HepG2 (cell line): ENCODE measurements around the gene OR5AL1. TPM values are rescaled to one million over a fixed set of nuclear protein-coding genes. Genes with fewer than 3 reads are reported as not detected.

ENCODE experiments used
- ATAC-seq: fragments of 200-7000 bp; cut with Tn5 transposase; 3 replicates; pipeline ENCODE4 v1.9.1; 2020; ENCODE audit warnings: mild to moderate bottlenecking, moderate library complexity
- BruUV-seq: library from RNA; stranded (reverse); fragments of 400-500 nt; replicated peaks from 2 replicates; lab custom pipeline; 2021; lab: Mats Ljungman, UMichigan
- CTCF ChIA-PET: fragments of 300-600 bp; formaldehyde crosslinking; extraction: SDS; loops from one replicate; lab custom pipeline; 2021; ENCODE audit warnings: low total read pairs, inconsistent platforms, low intra/inter-chr PET ratio; lab: Yijun Ruan, JAX
- POLR2A ChIA-PET: fragments of 350-600 bp; sonication (Branson Sonifier 250); formaldehyde crosslinking; loops from one replicate; lab custom pipeline; 2020; ENCODE audit warnings: antibody characterized with exemption, inconsistent platforms; lab: Yijun Ruan, JAX
- DNase-seq: peaks from one replicate; pipeline ENCODE4 v3.0.0-alpha.2; 2015; ENCODE audit warnings: low spot score
- FAIRE-seq: peaks from 3 replicates; lab custom pipeline; 2011; peaks lifted over from hg19 to GRCh38; lab: Jason Lieb, UNC
- H2AFZ ChIP-seq: one replicate; pipeline ENCODE4 v1.6.1; 2011; ENCODE audit warnings: low read length, inconsistent platforms
- H3K27ac ChIP-seq: fragments of 300-600 bp; 3 replicates; pipeline ENCODE4 v1.8.0; 2011; ENCODE audit warnings: mixed run types, mild to moderate bottlenecking, mixed read lengths, low read length, inconsistent platforms; ENCODE audit not compliant: insufficient read depth; ENCODE audit errors: extremely low read length
- H3K27me3 ChIP-seq, 2 experiments: fragments of 200-600 bp in 1 of 2; 2 replicates in 1 of 2; 3 replicates in 1 of 2; pipeline versions ENCODE4 v1.6.0 to v1.8.0; 2011; ENCODE audit warnings: low read length in 2 of 2, mild to moderate bottlenecking in 2 of 2, moderate library complexity in 2 of 2, inconsistent platforms in 1 of 2; ENCODE audit not compliant: insufficient read depth in 2 of 2, control insufficient read depth in 1 of 2
- H3K36me3 ChIP-seq, 2 experiments: fragments of 200-600 bp in 1 of 2; replicated peaks in 1 of 2; 2 replicates in 1 of 2; 3 replicates in 1 of 2; pipeline versions ENCODE4 v1.5.1 to v1.8.0; 2011; ENCODE audit warnings: low read length in 2 of 2, inconsistent platforms in 1 of 2; ENCODE audit not compliant: insufficient read depth in 2 of 2, control insufficient read depth in 1 of 2
- H3K4me1 ChIP-seq: 2 replicates; pipeline ENCODE4 v1.5.1; 2012; ENCODE audit warnings: low read length, inconsistent platforms; ENCODE audit not compliant: insufficient read depth
- H3K4me2 ChIP-seq: 2 replicates; pipeline ENCODE4 v1.6.0; 2011; ENCODE audit warnings: low read depth, low read length, inconsistent platforms
- H3K4me3 ChIP-seq, 3 experiments: fragments of 200-600 bp in 1 of 3; sonication (generic), shearing (Covaris generic) in 1 of 3; replicated peaks in 1 of 3; 2 replicates each; pipeline ENCODE4 v1.5.1; 2011 to 2016; ENCODE audit warnings: low read length in 3 of 3, inconsistent platforms in 2 of 3, low read depth in 2 of 3, mild to moderate bottlenecking in 2 of 3, control low read depth in 1 of 3, mixed read lengths in 1 of 3; ENCODE audit not compliant: insufficient read depth in 1 of 3
- H3K79me2 ChIP-seq: one replicate; pipeline ENCODE4 v1.6.1; 2011; ENCODE audit warnings: low read length, inconsistent platforms; ENCODE audit not compliant: insufficient read depth
- H3K9ac ChIP-seq: 2 replicates; pipeline ENCODE4 v1.6.0; 2011; ENCODE audit warnings: mild to moderate bottlenecking, low read depth, low read length, inconsistent platforms; ENCODE audit not compliant: insufficient read depth
- H3K9me3 ChIP-seq: 2 replicates; pipeline ENCODE4 v1.5.1; 2012; ENCODE audit warnings: mild to moderate bottlenecking, low read length
- H4K20me1 ChIP-seq: 2 replicates; pipeline ENCODE4 v1.6.0; 2011; ENCODE audit warnings: inconsistent platforms, mild to moderate bottlenecking, low read length, moderate library complexity; ENCODE audit not compliant: insufficient read depth
- CEBPB ChIP-seq: IDR thresholded peaks from 2 replicates; pipeline ENCODE4 v1.6.1; 2011; ENCODE audit warnings: low read depth, low read length, improper control_type of control experiment, borderline replicate concordance
- HDAC1 ChIP-seq: sonication (generic); formaldehyde crosslinking; IDR thresholded peaks from 2 replicates; pipeline ENCODE4 v1.5.1; 2020; ENCODE audit warnings: mild to moderate bottlenecking, missing genetic modification reagents
- HMG20B ChIP-seq: conservative IDR thresholded peaks from 2 replicates; pipeline ENCODE4 v1.6.1; 2016; ENCODE audit warnings: missing genetic modification reagents, missing compliant biosample characterization
- MTA3 ChIP-seq: sonication (generic); formaldehyde crosslinking; IDR thresholded peaks from 2 replicates; pipeline ENCODE4 v1.4.0; 2020; ENCODE audit warnings: missing genetic modification reagents
- ZNF275 ChIP-seq: sonication (generic); formaldehyde crosslinking; IDR thresholded peaks from 2 replicates; pipeline ENCODE4 v1.8.0; 2022; ENCODE audit warnings: missing genetic modification reagents, mild to moderate bottlenecking, inconsistent platforms, borderline replicate concordance
- ZNF674 ChIP-seq: sonication (generic); formaldehyde crosslinking; IDR thresholded peaks from 2 replicates; pipeline ENCODE4 v1.5.0; 2020; ENCODE audit warnings: low read depth, mild to moderate bottlenecking, missing genetic modification reagents
- ZSCAN31 ChIP-seq: sonication (generic); formaldehyde crosslinking; IDR thresholded peaks from 2 replicates; pipeline ENCODE4 v1.5.0; 2020; ENCODE audit warnings: low read depth, mild to moderate bottlenecking, missing genetic modification reagents
- WGBS: methylation state at CpG from one replicate; pipeline ENCODE4 v1.1.6; 2017; ENCODE audit warnings: low lambda C conversion rate; 5-methylcytosine and 5-hydroxymethylcytosine counted together
- in situ Hi-C: cut with HindIII; loops from 2 replicates; pipeline ENCODE4 v1.10.0; 2017; ENCODE audit warnings: low pct_unique_long_range_greater_than_20kb; ENCODE audit not compliant: extremely low pct_ligation_motif_present
- intact Hi-C: fragments of 100-400 bp; cut with micrococcal nuclease; formaldehyde crosslinking; loops from one replicate; pipeline ENCODE4 v1.10.0; 2022; ENCODE audit not compliant: unreplicated experiment
- polyA plus RNA-seq, 8 experiments: library from polyadenylated mRNA; depleted of rRNA in 3 of 8; stranded (reverse) in 7 of 8; unstranded in 1 of 8; fragments of >200 nt; fragmentation: Illumina TruSeq in 4 of 8; extraction: Trizol in 4 of 8; gene quantifications; 2 replicates each; pipeline versions ENCODE4 v1.2.1 to v1.2.3, GENCODE V29; 2011 to 2016; ENCODE audit warnings: low read depth in 4 of 8, missing spikeins in 1 of 8, mixed read lengths in 1 of 8; ENCODE audit not compliant: insufficient read depth in 1 of 8
- total RNA-seq, 5 experiments: library from RNA; depleted of rRNA; stranded (reverse); fragments of >200 nt; fragmentation: Illumina TruSeq; extraction: Trizol; gene quantifications; 2 replicates each; pipeline ENCODE4 v1.2.3, GENCODE V29; 2016; ENCODE audit warnings: low read depth in 1 of 5
- TF ChIP-seq, protein P1 (sequence below): sonication (generic); formaldehyde crosslinking; conservative IDR thresholded peaks from 2 replicates; pipeline ENCODE4 v1.4.0; 2020; ENCODE audit warnings: missing genetic modification reagents
- TF ChIP-seq, protein P2 (sequence below): sonication (generic); formaldehyde crosslinking; IDR thresholded peaks from 2 replicates; pipeline ENCODE4 v1.4.0; 2020; ENCODE audit warnings: missing genetic modification reagents, borderline replicate concordance

OR5AL1 gene
- total and polyA plus RNA-seq, 2 of the 13 experiments (the other 11 are each of a cell fraction or from before 2014, with no cell fraction given): not detected

- no peaks in the 10 kb centered on the region for H3K36me3 ChIP-seq
- H3K9ac ChIP-seq: no peak overlapping the region
- no peaks in the 10 kb centered on the region for H4K20me1 ChIP-seq
- ChIA-PET POLR2A (no interaction called here), CTCF (no interaction called here)
- H3K79me2 ChIP-seq: no peaks in the 10 kb centered on the region
- TF ChIP-seq ZNF674 (CRISPR knock-in tag): no peak
- TF ChIP-seq CEBPB: 0 out of 2 replicates have a peak, but pooled peaks have one; percentile 18
- TF ChIP-seq, all 625 proteins: peak for 1
- no peak overlapping the region for H3K4me3 ChIP-seq
- no TSS peak for BruUV-seq
- H2AFZ ChIP-seq: no peak overlapping the region
- DNase-seq (no peak), ATAC-seq (no peak), FAIRE-seq (no peak)
- H3K27me3 ChIP-seq: no peaks in the 10 kb centered on the region
- H3K27ac ChIP-seq: no peak overlapping the region
- WGBS: 3% methylated on average over 2 of the region's 2 CpGs
- H3K9me3 ChIP-seq: peaks cover 47% of the 10 kb centered on the region
- H3K4me1 ChIP-seq: no peaks in the 10 kb centered on the region
- no peak overlapping the region for H3K4me2 ChIP-seq
- intact Hi-C loops (no loop called here), in situ Hi-C loops (no loop called here)
Observed at GRCh38 chr11:56404393-56404792, 8.1 kb upstream of the OR5AL1 start.

DNA sequence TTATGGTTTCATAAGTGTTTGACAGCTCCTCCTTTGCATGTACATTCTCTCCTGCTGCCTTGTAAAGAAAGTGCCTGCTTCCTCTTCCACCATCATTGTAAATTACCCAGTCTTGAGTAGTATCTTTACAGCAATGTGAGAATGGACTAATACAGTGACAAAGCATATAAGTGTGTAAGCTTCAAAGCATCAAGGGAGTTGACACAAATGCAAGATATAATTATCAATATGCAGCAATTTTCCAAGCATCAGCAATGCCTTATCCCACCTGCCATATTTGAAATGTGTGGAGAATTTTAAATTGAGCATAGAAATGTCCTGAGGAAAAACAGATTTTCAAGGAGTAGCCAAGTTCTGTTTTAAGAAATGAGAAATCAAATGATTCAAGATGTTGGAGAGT lies 1.7 kb upstream of the OR5AL1 start:
- Histone ChIP-seq H3K36me3 (no peaks in the 10 kb centered on the region), H3K4me1 (no peaks in the 10 kb centered on the region), H2AFZ (no peak overlapping the region), H3K4me3 (no peak overlapping the region), H3K27ac (no peak overlapping the region), H3K9me3 (peaks cover 63% of the 10 kb centered on the region), H3K27me3 (no peaks in the 10 kb centered on the region), H3K79me2 (no peaks in the 10 kb centered on the region), H3K9ac (no peak overlapping the region), H3K4me2 (no peak overlapping the region)
- DNase-seq: no peak
- POLR2A ChIA-PET: no interaction called here
- no peak for FAIRE-seq
- intact Hi-C loops: no loop called here
- ATAC-seq: no peak
- BruUV-seq: no TSS peak
- TF ChIP-seq HMG20B (no peak), ZSCAN31 (CRISPR knock-in tag) (no peak), MTA3 (CRISPR knock-in tag) (no peak), HDAC1 (CRISPR knock-in tag) (no peak), ZNF275 (no peak)
- TF ChIP-seq, protein P1, sequence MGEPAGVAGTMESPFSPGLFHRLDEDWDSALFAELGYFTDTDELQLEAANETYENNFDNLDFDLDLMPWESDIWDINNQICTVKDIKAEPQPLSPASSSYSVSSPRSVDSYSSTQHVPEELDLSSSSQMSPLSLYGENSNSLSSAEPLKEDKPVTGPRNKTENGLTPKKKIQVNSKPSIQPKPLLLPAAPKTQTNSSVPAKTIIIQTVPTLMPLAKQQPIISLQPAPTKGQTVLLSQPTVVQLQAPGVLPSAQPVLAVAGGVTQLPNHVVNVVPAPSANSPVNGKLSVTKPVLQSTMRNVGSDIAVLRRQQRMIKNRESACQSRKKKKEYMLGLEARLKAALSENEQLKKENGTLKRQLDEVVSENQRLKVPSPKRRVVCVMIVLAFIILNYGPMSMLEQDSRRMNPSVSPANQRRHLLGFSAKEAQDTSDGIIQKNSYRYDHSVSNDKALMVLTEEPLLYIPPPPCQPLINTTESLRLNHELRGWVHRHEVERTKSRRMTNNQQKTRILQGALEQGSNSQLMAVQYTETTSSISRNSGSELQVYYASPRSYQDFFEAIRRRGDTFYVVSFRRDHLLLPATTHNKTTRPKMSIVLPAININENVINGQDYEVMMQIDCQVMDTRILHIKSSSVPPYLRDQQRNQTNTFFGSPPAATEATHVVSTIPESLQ (CRISPR knock-in tag): no peak
- TF ChIP-seq, protein P2, sequence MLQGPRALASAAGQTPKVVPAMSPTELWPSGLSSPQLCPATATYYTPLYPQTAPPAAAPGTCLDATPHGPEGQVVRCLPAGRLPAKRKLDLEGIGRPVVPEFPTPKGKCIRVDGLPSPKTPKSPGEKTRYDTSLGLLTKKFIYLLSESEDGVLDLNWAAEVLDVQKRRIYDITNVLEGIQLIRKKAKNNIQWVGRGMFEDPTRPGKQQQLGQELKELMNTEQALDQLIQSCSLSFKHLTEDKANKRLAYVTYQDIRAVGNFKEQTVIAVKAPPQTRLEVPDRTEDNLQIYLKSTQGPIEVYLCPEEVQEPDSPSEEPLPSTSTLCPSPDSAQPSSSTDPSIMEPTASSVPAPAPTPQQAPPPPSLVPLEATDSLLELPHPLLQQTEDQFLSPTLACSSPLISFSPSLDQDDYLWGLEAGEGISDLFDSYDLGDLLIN (CRISPR knock-in tag): no peak
- TF ChIP-seq, all 625 proteins: peak for 0
- in situ Hi-C loops: no loop called here
- CTCF ChIA-PET: no interaction called here
- H4K20me1 ChIP-seq: no peaks in the 10 kb centered on the region
